Choroid plexus epithelial cell (primary cell): ENCODE results near the gene NUP58.

Experiments
- DNase-seq: peaks from one replicate; pipeline ENCODE4 v3.0.0-alpha.2; 2010; ENCODE audit warnings: low read depth
- H3K4me3 ChIP-seq: 2 replicates; pipeline ENCODE4 v1.5.1; 2011; ENCODE audit warnings: low read depth, mild to moderate bottlenecking, control low read depth, low read length, moderate library complexity
- CTCF ChIP-seq: conservative IDR thresholded peaks from 2 replicates; pipeline ENCODE4 v1.5.1; 2011; ENCODE audit warnings: low read depth, mild to moderate bottlenecking, control low read depth, inconsistent platforms, low read length, moderate library complexity

NUP58 gene

GRCh38 chr13:25372284-25373081, 71.1 kb downstream of the NUP58 start:
- no peak for TF ChIP-seq CTCF
- no peak for DNase-seq
- H3K4me3 ChIP-seq, result peak overlapping the region; percentile 42

GRCh38 chr13:25375727-25376358, 74.4 kb downstream of the NUP58 start:
- H3K4me3 ChIP-seq, result no peak overlapping the region
- peak; percentile 78 for TF ChIP-seq CTCF
- peak; percentile 65 for DNase-seq

- no peak for DNase-seq
- H3K4me3 ChIP-seq, result no peak overlapping the region
- no peak for TF ChIP-seq CTCF
Observed at GRCh38 chr13:25377244-25377962, 76.0 kb downstream of the NUP58 start.

- TF ChIP-seq CTCF, result no peak
- DNase-seq, result no peak
- no peak overlapping the region for H3K4me3 ChIP-seq
Observed at GRCh38 chr13:25378528-25378927, 77.1 kb downstream of the NUP58 start.

GRCh38 chr13:25379011-25379410, 77.6 kb downstream of the NUP58 start:
- no peak overlapping the region for H3K4me3 ChIP-seq
- no peak for DNase-seq
- TF ChIP-seq CTCF, result no peak

- TF ChIP-seq CTCF, result no peak
- no peak overlapping the region for H3K4me3 ChIP-seq
- no peak for DNase-seq
Observed at GRCh38 chr13:25380082-25380481, 78.7 kb downstream of the NUP58 start.
